OCI-M2 (cell line): ENCODE data around the gene TMEM59L.

Experiments
- DNase-seq: peaks from one replicate; lab custom pipeline; 2025; ENCODE audit not compliant: unreplicated experiment; lab: John Stamatoyannopoulos, UW

TMEM59L gene

DNA sequence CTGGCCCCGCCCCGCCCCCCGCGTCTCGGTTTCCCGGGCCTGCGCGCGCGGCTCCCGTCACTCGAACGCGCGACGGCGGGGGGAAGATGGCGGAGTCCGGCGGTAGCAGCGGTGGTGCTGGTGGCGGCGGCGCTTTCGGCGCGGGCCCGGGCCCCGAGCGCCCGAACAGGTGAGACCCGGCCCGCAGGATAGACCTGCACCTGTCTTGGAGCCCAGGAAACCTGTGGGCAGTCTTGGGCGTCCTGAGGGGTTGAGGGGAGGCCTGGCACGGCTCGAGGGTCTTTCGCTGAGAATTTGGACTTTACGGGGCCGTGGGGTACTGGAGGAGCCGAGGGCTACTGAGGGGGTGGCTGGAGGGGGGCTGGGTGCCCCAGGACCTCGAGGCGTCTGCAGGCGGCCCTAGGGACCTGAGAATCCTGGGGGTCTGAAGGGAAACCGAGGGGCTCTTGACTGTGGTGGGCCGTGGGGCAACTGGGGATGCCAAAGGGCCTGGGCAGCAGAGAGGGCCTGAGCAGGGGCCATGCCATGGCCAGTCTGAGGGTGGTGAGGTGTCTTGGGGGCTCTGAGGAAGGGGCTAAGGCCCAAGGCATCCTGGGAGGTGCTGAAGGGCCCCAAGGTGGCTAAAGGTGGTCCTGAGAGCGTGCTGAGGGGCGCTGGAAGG lies 24.4 kb downstream of the TMEM59L start, which contains the start of gene KLHL26:
Gene KLHL26, plus strand, starts transcription at position 60 of the 661 bp plus-strand sequence. Its CDS starts 27 bp downstream, at position 87.
- no peak for DNase-seq

DNA sequence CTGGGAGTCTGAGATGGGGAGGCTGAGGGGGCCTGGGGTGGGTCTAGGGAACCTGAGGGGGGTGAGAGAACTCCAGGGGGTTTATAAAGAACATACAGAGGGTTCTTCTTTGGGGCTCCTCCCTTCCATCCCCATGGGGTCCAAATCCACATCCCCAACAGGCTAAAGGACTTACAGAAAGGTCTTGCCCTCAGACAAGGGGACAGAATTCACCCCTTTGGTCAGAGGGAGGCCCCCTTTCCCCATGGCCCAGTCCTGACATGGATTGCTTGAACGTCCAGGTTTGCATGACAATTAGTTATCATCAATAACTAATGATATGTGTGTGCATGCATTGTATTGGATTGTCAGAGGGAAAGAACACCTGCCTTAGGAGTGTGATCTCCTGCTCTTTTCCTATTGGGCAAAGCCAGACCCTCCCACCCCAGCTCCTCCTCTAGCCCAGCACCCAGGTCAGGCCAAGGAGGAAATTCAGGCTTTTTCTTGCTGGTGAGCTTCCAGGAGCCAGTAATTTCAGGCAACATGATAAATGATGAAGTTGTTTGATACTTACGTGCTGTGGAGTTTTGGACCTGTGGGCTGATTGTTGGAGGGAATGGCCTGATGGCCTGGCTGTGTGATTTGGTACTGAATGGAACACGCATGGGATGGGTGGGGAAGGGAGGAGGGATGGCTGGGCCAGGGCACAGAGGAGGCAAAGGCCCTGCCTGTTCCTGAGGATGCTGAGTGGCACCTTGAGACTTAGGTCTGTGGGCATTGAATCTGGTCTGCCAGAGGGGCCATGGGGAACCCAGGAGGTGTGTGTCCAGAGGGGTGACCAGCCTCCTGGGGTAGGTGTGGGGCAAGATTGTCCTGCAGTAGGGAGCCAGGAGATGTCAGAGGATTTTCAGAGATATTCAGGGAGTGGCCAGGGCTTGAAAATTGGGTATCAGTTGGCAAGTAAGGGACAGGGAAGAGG lies 25.3 kb downstream of the TMEM59L start:
- no peak for DNase-seq

DNA sequence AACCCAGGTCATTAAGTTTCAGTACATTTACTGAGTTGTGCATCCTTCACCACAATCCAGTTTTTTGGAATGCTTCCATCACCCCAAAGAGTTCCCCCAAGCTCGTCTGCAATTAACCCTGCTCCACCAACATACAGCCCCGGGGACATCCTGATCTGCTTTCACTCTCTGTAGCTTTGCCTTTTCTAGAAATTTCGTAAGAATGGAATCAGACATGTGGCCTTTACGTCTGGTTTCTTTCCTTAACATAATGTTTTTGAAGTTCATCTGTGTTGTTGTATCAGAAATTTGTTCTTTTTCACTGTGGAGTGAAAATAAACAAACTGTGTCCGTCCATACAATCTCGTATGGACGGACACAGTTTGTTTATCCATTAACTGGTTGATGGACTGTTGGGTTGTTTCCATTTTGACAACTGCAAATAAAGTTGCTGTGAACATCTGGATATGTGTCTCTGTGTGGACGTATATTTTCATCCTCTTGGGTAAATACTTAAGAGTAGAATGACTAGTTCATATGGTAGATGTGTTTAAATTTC lies 27.1 kb downstream of the TMEM59L start:
- DNase-seq, result no peak

DNA sequence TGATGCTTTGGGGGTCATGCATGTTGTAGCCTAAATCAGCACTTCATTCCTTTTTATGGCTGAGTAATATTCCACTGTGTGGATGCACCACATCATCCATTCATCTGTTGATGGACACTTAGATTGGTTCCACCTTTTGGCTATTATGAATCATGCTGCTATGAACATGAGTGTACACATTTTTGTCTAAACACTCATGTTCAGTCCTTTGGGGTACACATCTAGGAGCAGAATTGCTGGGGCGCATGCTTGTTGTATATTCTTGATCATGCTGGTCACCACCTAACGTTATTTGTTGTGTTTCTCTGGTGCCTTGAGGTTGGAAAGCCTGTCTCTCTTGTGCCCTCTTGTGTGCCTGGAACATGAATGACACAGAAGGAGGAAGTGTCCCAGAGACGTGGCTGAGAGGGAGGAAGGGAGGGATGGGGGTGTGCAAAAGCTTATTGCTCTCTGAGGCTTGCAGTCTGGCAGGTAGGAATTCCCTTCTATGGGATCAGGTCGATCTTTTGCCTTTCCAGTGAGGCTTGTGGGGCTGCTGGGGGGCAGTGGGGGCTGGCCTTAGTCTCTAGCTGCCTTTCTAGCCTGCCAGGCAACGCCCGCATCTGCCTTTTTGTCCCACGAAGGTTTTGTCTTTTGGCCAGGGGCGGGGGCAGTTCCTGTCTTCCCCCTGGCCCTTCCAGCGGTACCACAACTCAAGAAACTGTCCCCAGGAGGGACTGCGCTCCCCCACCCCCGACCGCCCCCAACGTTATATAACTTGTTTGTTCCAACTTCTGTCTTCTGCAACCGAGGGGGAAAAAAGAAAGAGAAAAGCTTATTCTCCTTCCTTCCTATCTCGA lies 31.7 kb downstream of the TMEM59L start:
- DNase-seq, result peak; percentile 19

DNA sequence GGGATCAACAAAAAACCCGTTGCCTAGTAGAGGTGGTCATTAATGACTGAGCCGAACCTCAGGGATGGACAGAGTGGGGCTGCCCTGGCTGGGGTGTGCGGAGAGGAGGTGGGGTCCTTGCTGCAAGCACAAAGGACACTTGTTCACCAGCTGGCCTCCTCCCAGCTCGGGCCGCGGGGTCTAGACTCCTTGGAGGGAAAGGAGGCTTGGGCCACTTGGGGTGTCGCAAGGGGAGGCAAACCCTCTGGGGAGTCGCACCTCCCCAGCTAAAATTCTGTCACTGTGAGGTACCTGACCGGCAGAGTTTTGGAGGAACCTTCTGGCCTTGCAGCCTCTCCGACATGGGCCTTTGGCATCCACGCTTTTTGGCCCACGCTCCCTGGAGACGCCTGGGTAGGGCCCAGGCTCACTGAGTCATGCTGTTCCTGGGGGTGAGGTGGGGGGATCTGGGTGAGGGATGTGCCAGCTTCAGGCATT lies 32.4 kb downstream of the TMEM59L start:
- no peak for DNase-seq

DNA sequence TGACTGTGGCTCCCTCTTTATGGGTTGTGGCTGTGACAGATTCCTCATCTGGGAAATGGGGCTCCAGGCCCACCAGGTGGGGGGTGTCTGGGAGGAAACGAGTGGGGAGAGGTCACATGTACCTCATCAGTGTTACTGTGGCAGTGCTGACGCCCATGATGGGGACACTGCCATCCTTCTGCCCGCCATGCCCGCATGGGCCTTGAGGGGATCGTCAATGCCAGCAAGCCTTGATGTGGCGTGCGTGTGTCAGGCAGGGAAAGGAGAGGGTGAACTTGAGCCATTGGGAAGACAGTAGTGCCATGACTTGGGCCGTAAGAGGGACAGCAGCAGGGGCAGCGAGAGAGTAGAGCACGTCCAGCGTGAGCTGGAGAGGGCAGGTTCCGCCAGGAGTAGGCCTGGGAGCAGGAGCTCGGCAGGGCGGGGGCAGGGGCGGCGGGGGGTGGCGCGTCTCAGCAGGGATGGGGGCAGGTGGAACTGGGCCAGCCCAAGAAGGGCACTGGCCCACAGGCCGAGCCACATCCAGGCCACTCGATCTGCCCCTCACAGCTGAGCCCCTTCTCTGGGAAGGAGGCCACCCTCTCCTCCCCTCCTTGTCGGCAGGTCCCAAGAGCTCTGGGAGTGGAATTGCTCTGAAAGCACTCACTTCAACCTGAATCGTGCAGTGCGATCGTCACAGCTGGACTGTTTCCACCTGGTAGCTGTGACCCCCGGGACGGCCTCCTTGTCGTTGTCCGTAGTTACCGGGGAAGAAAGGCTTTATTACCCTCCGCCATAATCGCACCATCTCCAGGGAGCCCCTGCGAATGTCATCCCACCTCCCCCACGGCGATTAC lies 34.1 kb downstream of the TMEM59L start:
- DNase-seq, result no peak

DNA sequence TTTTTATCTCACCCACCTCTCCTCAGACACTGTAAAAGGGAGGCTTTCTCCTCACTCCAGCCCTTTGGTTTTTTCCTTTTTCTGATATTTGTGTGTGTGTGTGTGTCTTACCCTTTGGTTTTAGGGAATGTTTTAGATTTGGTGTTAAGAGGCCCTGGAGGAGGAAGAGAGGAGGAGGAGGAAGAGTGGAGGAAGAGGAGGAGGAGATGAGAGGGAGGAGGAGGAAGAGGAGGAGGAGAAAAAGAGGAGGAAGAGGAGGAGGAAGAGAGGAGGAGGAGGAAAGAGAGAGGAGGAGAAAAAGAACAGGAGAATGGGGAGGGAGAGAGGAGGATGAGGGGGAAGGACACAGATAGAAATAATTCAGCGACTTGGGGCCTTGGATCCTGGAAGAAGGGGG lies 34.7 kb downstream of the TMEM59L start:
- DNase-seq, result no peak

DNA sequence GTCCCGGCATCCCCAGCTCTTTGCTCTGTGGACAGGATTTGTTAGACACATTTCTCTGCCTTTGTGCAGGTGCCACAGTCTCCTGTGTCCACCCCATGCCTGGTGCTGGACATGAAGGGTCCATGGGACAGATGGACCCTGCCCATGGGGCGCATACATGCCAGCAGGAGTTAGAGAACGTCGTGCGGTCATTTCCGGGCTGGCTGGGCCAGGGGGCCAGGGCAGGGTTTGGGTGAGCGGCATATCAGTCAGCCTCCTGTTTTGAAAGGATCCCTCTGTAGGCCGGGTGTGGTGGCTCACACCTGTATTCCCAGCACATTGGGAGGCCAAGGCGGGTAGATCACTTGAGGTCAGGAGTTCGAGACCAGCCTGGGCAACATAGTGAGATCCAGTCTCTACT lies 35.1 kb downstream of the TMEM59L start:
- DNase-seq, result no peak

DNA sequence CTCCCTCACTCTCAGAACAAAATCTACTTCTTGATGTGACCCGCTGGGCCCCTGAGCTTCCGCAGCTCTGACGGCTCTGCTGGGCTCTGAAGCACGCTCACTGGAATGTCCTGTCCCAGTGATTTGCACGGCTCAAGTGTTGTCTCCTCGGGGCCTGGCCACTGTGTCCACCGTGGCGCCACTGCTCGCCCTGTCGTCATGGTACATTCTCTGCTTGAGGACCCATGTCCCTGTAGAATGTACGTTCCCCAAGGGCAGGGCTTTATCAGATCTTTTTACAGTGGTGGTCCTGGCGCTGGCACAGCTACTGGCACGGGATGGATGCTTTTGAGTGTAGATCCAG lies 36.3 kb downstream of the TMEM59L start:
- DNase-seq, result no peak

DNA sequence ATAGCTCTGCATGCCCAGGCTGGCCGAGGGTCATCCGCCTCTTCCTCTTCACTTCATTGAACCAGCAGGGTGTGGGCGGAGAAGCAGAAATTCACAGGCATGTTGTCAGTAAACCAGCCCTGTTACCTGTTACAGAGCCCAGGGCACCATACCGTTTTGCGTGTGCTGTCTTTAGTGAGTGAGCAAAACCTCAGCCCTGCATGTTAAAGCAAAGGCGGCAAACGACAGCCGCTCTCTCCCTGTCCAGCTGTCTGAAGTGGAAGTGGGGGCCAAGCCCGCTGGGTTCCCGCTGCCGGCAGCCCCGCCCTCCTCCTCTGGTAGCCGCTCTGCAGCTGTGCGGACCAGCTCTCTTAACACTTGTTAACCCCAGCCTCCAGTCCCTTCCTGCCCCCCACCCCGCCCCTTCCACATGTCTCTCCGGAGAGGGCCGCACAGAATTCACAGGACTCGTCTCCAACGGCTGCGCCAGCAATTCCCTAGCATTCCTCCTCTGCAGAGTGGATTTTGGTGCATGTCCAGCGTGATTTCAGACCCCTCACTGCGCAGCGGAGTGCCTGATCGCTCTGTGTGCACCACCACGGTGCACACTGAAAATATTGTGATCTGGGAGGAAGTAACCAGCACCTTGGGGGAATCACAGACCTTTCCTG lies 36.8 kb downstream of the TMEM59L start:
- no peak for DNase-seq

DNA sequence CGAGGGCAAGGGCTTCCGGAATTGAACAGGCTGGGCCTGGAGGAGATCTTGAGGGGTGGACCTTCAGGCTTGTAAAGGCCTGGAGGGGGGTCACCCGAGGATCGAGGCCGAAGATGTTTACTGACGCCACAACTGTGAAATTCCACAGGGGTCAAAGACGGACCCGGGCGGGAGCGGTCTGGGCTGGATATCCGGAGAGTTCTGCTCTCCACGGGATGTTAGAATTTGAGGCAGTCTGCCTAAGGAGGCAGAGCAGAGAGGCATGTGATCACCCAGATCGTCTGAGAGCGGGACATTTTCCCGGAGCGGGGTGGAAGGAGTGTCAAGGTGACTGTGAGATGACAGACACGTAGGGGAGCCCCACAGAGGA lies 37.3 kb downstream of the TMEM59L start:
- no peak for DNase-seq

DNA sequence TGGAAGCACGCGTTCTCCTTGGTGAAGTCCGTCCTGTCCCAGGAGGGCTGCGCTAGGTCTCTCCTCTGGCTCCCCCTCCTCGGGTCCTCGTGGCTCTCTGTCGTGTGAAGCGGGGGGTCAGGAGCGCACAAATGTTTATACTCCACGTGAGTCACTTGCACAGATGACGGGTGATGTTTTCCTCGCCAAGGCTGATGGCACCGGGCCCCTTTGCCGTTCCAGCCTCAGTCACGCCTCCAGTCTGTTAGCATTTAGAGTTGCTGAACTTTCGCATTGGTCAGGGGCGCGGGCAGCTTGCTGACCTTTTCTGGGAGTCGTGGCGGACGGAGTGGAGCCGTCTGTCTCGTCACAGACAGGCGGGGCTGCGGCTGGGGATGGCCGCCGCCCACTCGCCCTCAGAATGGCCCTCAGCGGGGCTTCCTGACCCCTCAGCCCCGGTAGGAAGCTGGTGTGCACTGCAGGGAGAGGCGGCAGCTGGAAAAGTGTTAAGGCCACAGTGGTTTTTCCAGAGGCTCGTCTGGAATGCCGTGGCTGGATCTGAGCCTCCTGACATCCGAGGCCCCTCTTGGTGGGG lies 37.9 kb downstream of the TMEM59L start:
- no peak for DNase-seq

DNA sequence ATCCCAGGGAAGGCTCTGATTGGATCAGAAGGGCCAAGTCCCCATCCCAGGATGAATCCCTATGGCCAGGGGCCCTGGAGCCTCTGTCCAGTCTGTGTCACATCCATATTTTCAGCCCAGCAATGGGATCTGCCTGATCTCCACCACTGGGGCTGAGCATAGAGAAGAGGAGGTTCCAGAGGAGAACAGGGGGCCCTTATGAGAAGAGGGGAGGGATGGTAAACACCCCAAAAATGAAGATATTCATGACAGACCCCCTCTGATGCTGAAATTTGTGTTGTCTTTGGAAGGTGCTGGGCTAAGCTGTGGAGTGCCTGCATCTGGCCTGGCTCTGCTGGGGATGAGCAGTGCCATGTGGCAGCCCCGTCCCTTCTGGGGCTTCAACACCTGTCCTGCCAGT lies 38.6 kb downstream of the TMEM59L start:
- DNase-seq, result no peak

DNA sequence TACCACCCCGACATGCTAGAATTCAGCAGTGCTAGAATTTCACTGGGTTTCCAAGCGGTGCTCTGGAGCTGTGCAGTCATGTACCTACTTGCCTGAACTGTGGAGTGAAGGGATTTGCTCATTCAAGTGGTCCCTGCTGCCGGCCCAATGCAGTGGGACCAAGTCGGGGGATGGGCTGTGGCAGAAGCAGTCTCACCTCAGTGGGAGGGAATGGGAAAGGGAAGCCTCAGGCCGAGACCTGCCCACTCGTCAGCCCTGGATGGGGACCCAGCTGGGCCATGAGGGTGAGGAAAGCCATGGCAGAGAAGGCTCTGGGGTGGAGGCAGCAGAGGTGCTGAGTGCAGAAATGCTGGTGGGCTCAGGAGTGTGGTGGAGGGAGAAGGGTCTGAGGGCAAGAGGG lies 39.1 kb downstream of the TMEM59L start:
- no peak for DNase-seq

DNA sequence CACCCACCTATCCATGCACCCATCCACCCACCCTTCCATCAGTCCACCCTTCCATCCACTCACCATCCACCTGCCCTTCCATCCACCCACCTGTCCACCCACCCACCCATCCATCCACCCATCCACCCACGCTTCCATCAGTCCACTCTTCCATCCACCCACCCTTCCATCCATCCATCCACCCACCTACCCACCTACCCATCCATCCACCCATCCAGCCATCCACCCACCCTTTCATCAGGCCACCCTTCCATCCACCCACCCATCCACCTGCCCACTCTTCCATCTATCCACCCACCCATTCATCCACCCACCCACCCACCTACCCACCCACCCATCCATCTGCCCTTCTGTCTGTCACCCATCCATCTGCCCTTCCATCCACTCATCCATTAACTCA lies 41.2 kb downstream of the TMEM59L start:
- DNase-seq, result no peak

DNA sequence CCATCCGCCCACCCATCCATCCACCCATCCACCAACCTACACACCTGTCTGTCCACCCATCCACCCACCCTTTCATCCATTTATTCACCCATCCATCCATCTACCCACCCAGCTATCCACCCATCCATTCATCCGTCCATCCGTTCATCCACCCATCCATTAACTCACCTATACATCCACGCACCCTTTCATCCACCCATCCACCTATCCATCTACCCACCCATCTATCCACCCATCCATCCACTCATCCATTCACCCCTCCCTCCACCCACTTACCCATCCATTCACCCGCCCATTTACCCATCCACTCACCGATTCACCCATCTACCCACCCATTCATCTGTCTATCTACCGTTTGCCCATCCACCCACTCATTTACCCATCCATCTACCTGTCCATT lies 41.8 kb downstream of the TMEM59L start:
- DNase-seq, result no peak

DNA sequence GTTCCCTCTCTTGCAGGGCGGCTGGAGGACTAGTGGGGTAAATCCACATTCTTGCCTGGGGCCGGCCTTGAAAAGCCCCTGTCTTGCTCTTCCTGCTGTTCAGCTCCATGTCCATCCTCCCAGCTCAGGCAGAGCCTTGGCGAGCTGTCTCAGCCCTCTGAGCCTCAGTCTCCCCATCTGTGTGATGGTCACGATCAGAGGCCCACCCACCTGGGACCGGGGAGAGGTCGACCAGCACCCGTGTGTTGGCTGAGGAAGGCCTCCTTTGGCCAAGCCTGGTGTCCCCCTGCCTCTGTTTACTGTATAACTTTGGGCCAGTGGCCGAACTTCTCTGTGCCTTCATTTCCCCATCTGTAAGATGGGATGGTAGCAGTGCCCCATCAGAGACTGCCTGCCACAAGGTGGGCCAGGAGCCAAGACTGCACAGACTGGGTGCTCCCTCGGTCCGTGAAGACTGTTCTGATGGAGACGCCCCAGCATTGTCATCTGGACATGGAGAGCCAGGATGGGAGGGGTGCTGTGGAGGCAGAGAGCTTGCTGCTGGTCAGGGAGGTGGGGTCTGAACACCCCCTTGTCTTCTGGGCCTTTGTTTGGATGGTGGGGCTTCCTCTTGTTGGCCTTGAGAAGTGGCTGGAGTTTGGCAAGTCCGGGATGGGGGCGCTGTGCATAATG lies 42.6 kb downstream of the TMEM59L start:
- no peak for DNase-seq

DNA sequence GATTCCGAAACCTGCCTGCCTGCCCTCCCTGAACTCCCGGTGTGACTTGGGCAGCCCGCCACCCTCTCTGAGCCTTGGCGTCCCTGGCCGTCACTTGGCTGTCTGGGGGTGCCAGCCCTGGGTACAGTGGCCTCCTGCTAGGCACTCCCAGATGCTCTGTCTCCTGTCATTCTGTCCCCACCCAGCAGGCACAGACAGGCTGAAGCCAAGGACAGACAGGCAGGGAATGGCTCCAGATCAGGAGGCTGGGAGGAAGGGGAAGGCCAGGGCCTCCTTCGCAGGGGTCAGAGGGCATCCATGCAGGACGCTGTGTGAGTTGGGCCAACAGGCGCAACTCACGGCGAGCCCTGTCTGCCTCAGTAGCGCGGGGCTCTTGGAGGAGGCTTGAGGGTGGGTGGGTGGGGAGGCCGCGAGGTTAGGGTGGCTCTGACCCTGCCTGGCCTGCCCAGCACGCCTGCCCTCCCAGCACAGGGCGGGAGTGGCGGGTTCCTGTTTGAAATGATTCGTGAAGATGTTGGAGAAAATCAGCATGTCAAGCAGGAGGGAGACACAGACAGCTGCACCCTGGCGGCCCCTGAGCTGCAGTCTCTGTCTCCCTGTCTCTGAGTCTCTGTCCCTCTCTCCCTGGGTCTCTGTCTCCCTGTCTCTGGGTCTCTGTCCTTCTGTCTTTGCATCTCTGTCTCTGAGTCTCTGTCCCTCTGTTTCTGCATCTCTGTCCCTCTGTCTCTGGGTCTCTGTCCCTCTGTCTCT lies 43.8 kb downstream of the TMEM59L start:
- DNase-seq, result no peak
